BLaER1 treated with 17β-estradiol and CSF1 and Interleukin-3, amounts not matched to agents 10 nM and 100 nM (cell line): ENCODE measurements around the gene FEN1.

Source experiments
- H3K27ac ChIP-seq, 11 experiments: shearing (Covaris generic); formaldehyde crosslinking; 2 replicates each; pipeline ENCODE4 v1.8.1; 2022
- H3K27me3 ChIP-seq, 11 experiments: shearing (Covaris generic); formaldehyde crosslinking; 2 replicates each; pipeline ENCODE4 v1.8.1; 2022
- H3K36me3 ChIP-seq, 11 experiments: shearing (Covaris generic); formaldehyde crosslinking; 2 replicates each; pipeline ENCODE4 v1.8.1; 2022
- H3K4me1 ChIP-seq, 10 experiments: shearing (Covaris generic); formaldehyde crosslinking; 2 replicates each; pipeline ENCODE4 v1.8.1; 2022
- H3K4me2 ChIP-seq, 11 experiments: shearing (Covaris generic); formaldehyde crosslinking; 2 replicates each; pipeline ENCODE4 v1.8.1; 2022
- H3K4me3 ChIP-seq, 10 experiments: shearing (Covaris generic); formaldehyde crosslinking; 2 replicates each; pipeline ENCODE4 v1.8.1; 2022
- H3K9ac ChIP-seq, 11 experiments: shearing (Covaris generic); formaldehyde crosslinking; 2 replicates each; pipeline ENCODE4 v1.8.1; 2022
- H3K9me3 ChIP-seq, 11 experiments: shearing (Covaris generic); formaldehyde crosslinking; replicated peaks in 1 of 11; 2 replicates each; pipeline ENCODE4 v1.8.1; 2022
- H4K20me1 ChIP-seq, 11 experiments: shearing (Covaris generic); formaldehyde crosslinking; 2 replicates each; pipeline ENCODE4 v1.8.1; 2022
- Cebpa-rat ChIP-seq, 11 experiments: shearing (Covaris generic); IDR thresholded peaks; 2 replicates each; pipeline ENCODE4 v1.8.1; 2022

Gene FEN1

DNA sequence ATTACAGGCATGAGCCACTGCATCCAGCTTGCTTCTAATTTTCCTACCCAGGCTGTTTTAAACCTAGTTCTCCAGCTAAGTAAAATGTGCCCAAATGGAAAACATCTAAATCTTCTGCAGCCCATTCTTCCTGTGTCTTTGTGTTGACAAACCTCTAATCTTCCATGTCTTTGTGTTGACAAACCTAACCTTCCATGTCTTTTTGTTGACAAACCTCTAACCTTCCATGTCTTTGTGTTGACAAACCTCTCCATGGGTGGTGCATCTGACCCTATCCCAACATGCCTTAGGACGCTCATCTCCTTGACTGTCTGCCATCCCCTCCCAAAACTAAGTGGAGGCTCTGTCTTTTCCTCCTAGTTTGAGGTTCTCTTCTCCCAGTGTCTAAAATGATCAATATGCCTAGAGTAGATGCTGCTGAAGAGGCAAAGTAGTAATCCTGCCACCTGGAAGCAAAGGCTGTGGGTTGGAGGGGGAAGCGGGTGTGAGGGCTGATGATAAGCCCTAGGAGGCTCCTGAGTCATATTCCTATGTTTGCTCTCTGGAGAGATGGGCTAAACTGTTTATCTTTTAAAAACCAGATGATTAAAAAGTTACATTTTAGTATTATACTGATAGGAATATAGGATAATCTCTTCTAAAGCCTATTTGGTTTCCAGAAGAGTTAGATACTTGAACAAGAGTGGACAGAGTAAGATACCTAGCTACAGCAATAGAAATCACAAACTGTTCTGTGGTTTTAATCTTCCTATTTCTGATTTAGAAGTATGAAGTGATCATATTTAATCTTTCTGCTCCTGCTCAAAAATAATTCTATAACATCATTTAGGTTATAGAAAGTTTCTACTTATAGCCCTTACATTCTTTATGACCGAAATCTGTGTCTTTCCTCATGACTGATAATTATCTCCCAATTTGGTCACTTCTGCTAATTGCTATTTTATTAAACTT is 7.9 kb downstream of the FEN1 start:
- Histone ChIP-seq H3K27ac (0 out of 22 replicates have a peak overlapping the region, but pooled peaks of 1 of the 11 experiments have one; percentile 41), H3K9me3 (no peaks in the 10 kb centered on the region), H3K36me3 (peaks cover 53 to 98% (median 96%) of the 10 kb centered on the region in 11 experiments), H3K27me3 (no peaks in the 10 kb centered on the region), H4K20me1 (peaks cover 0 to 74% (median 37%) of the 10 kb centered on the region in 11 experiments; a peak in 15 of 22 replicates), H3K4me3 (no peak overlapping the region), H3K9ac (no peak overlapping the region; a peak in 1 of 22 replicates), H3K4me1 (peaks cover 2 to 31% (median 15%) of the 10 kb centered on the region in 10 experiments; a peak in 16 of 20 replicates), H3K4me2 (no peak overlapping the region)
- no peak for TF ChIP-seq Cebpa-rat (IDR thresholded peaks at IDR 0.05)

DNA sequence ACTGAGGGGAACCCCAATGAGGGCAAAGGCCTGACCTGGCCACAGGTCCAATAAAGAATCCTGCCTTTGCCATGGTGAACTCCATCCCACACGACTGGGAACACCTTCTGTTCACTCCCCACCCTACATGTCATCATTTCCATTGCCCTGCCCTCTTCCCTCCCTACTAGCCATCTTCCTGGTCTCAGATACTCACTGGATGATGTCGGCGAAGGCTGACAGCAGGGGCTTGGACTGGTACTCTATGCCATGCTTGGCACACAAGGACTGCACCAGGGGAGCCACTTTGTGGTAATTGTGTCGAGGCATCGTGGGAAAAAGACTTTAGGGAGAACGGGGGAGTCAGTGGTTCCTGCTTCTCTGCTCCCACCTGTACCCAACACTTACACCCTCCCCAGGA is 9.9 kb downstream of the FEN1 start:
- Histone ChIP-seq H3K4me2 (no peak overlapping the region), H3K4me1 (peaks cover 0 to 18% (median 6%) of the 10 kb centered on the region in 10 experiments; a peak in 10 of 20 replicates), H3K9ac (peak overlapping the region in 2 of 11 experiments; percentile 14 to 19; a peak in 2 of 22 replicates), H3K27ac (no peak overlapping the region), H4K20me1 (peaks cover 0 to 71% (median 21%) of the 10 kb centered on the region in 11 experiments; a peak in 11 of 22 replicates), H3K36me3 (peaks cover 62 to 100% (median 97%) of the 10 kb centered on the region in 11 experiments), H3K9me3 (no peaks in the 10 kb centered on the region), H3K4me3 (no peak overlapping the region), H3K27me3 (no peaks in the 10 kb centered on the region)
- no peak for TF ChIP-seq Cebpa-rat (IDR thresholded peaks at IDR 0.05)

DNA sequence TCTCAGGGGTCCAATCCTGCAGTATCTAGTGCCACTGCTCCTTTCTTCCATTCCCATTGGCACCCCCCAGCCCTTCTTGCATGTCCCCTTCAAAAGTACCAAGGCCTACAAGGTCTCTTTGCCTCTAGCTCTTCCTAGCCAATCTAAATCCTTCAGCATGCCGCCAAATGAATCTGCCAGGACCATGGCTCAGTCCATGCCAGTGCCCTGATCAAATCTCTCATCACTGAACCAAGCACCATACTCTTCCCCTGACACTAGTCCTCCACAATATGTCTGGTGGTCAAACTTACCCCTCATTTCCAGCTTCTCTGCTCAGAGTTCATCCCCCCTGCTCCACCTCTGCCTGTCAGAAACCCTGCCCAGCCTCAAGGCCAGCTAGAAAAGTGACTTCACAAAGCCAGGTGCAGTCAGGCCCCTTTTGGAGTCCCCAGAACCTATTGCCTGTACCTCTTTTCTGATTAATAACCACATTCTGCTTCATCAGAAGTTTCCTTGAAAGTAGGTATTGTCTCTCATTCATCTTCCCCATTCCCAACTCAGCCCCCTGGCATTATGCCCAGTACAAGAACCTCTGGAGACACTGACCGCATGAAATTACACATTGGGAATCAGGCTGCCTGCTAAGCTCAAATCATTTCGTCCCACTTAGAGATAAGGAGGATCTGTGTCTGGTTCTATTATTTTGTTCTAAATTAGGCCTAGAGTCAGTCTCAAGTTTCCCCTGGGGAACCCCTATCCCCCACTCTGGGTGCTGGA is 11.4 kb downstream of the FEN1 start:
- Histone ChIP-seq H3K9me3 (no peaks in the 10 kb centered on the region), H3K4me3 (no peak overlapping the region), H4K20me1 (peaks cover 0 to 85% (median 25%) of the 10 kb centered on the region in 11 experiments; a peak in 10 of 22 replicates), H3K9ac (peak overlapping the region in 1 of 11 experiments; percentile 51; a peak in 2 of 22 replicates), H3K27ac (no peak overlapping the region), H3K27me3 (no peaks in the 10 kb centered on the region), H3K4me1 (peaks cover 0 to 14% (median 3%) of the 10 kb centered on the region in 10 experiments; a peak in 9 of 20 replicates), H3K4me2 (no peak overlapping the region), H3K36me3 (peaks cover 77 to 100% (median 98%) of the 10 kb centered on the region in 11 experiments)
- TF ChIP-seq Cebpa-rat (IDR thresholded peaks at IDR 0.05), result no peak

DNA sequence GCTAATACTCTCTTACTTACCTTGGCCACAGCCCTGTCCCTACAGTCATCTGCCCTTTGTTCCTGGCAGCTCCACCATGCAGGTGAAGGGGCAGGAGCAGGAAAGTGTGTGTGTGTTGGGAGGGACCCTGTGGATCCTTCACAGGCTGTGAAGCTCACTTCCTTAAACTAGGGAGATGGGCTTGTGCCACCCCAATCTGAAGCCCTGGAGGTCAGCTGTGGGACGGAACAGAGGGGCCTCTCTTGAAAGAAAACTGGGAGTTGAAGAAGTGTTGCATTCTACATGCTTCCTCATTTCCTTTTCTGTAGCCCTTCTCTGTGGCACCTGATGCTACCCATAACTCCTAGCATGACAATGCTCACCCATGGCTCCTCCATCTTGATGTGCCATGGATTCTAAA is 12.4 kb downstream of the FEN1 start:
- H3K4me3 ChIP-seq, result no peak overlapping the region
- no peaks in the 10 kb centered on the region for H3K27me3 ChIP-seq
- peak overlapping the region in 1 of 11 experiments; percentile 7; a peak in 2 of 22 replicates for H3K9ac ChIP-seq
- peaks cover 88 to 100% (median 99%) of the 10 kb centered on the region in 11 experiments for H3K36me3 ChIP-seq
- H3K9me3 ChIP-seq, result no peaks in the 10 kb centered on the region
- peaks cover 0 to 90% (median 23%) of the 10 kb centered on the region in 11 experiments; a peak in 12 of 22 replicates for H4K20me1 ChIP-seq
- no peak for TF ChIP-seq Cebpa-rat (IDR thresholded peaks at IDR 0.05)
- no peak overlapping the region for H3K4me2 ChIP-seq
- H3K4me1 ChIP-seq, result peaks cover 0 to 7% (median 0%) of the 10 kb centered on the region in 10 experiments; a peak in 1 of 20 replicates
- no peak overlapping the region for H3K27ac ChIP-seq

DNA sequence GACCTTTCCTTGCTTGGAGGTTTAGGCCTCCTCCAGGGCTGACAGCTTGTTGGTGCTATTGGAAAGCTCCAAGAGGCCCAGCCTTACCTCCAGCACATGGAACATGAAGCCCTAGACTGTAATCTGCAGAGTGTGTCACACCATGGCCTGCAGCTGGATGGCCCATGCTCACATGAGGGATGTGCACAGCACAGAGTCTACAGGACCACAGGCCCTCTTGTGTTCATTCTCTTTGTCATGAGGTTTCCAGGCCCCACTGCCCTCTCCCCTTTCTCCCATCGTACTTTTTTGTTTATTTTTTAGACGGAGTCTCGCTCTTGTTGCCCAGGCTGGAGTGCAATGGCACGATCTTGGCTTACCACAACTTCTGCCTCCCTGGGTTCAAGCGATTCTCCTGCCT is 14.1 kb downstream of the FEN1 start:
- TF ChIP-seq Cebpa-rat (IDR thresholded peaks at IDR 0.05), result no peak
- H3K9me3 ChIP-seq, result no peaks in the 10 kb centered on the region
- peaks cover 98 to 100% (median 99%) of the 10 kb centered on the region in 11 experiments for H3K36me3 ChIP-seq
- no peak overlapping the region for H3K4me3 ChIP-seq
- no peak overlapping the region for H3K9ac ChIP-seq
- no peaks in the 10 kb centered on the region for H3K27me3 ChIP-seq
- peaks cover 0 to 7% (median 0%) of the 10 kb centered on the region in 10 experiments; a peak in 1 of 20 replicates for H3K4me1 ChIP-seq
- H3K27ac ChIP-seq, result 0 out of 22 replicates have a peak overlapping the region, but pooled peaks of 1 of the 11 experiments have one; percentile 4
- peaks cover 0 to 94% (median 21%) of the 10 kb centered on the region in 11 experiments; a peak in 12 of 22 replicates for H4K20me1 ChIP-seq
- H3K4me2 ChIP-seq, result no peak overlapping the region

DNA sequence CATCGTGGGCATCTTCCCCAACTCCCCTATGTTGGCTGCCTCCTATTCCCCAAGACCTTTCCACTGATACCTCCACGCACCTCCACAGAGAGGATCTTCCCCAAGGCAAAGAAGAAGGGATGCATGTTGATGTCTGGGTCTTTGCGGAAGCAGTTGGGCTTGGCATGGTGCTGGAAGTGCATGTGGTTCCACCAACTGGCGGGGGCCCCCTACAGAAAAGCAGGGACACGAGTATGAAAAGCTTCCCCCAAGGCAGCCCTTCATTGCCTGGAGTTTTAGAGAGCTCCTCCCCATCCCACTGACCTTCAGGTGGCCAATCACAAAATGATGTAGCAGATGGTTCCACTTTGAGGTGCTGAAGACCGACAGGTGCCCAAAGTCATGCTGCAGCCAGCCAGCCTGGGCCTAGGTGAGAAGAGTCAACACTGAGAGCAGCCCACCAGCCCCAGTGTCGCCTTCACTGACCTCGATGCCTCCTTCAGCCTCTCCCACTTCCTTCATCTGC is 18.0 kb downstream of the FEN1 start:
- TF ChIP-seq Cebpa-rat (IDR thresholded peaks at IDR 0.05), result no peak
- Histone ChIP-seq H3K27me3 (no peaks in the 10 kb centered on the region), H3K9me3 (peaks cover 0 to 8% (median 4%) of the 10 kb centered on the region in 11 experiments; a peak in 10 of 22 replicates), H3K27ac (no peak overlapping the region), H3K36me3 (peaks cover 74 to 88% (median 83%) of the 10 kb centered on the region in 11 experiments), H4K20me1 (peaks cover 0 to 69% (median 7%) of the 10 kb centered on the region in 11 experiments; a peak in 10 of 22 replicates), H3K4me3 (no peak overlapping the region), H3K4me2 (no peak overlapping the region), H3K9ac (no peak overlapping the region), H3K4me1 (peaks cover 0 to 17% (median 10%) of the 10 kb centered on the region in 10 experiments; a peak in 11 of 20 replicates)

DNA sequence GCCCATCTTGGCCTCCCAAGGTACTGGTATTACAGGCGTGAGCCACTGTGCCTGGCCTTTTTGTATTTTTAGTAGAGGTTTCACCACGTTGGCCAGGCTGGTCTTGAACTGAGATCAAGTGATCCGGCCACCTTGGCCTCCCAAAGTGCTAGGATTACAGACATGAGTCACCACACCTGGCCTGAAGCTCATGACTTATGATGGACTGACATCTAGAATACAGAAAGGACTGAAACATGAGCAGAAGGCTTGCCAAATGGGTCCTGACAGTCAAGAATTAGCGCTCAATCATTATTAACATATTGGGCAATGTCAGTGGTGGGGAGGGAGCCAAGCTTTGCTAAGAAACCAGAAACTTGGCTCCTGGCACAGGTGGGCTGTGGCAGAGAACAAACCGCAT is 19.1 kb downstream of the FEN1 start:
- H4K20me1 ChIP-seq, result peaks cover 0 to 61% (median 7%) of the 10 kb centered on the region in 11 experiments; a peak in 10 of 22 replicates
- H3K27me3 ChIP-seq, result no peaks in the 10 kb centered on the region
- no peak overlapping the region for H3K27ac ChIP-seq
- no peak overlapping the region for H3K4me2 ChIP-seq
- H3K9ac ChIP-seq, result no peak overlapping the region
- no peak for TF ChIP-seq Cebpa-rat (IDR thresholded peaks at IDR 0.05)
- peaks cover 0 to 17% (median 10%) of the 10 kb centered on the region in 10 experiments; a peak in 11 of 20 replicates for H3K4me1 ChIP-seq
- peaks cover 0 to 8% (median 4%) of the 10 kb centered on the region in 11 experiments; a peak in 10 of 22 replicates for H3K9me3 ChIP-seq
- peaks cover 65 to 77% (median 74%) of the 10 kb centered on the region in 11 experiments for H3K36me3 ChIP-seq
- no peak overlapping the region for H3K4me3 ChIP-seq

DNA sequence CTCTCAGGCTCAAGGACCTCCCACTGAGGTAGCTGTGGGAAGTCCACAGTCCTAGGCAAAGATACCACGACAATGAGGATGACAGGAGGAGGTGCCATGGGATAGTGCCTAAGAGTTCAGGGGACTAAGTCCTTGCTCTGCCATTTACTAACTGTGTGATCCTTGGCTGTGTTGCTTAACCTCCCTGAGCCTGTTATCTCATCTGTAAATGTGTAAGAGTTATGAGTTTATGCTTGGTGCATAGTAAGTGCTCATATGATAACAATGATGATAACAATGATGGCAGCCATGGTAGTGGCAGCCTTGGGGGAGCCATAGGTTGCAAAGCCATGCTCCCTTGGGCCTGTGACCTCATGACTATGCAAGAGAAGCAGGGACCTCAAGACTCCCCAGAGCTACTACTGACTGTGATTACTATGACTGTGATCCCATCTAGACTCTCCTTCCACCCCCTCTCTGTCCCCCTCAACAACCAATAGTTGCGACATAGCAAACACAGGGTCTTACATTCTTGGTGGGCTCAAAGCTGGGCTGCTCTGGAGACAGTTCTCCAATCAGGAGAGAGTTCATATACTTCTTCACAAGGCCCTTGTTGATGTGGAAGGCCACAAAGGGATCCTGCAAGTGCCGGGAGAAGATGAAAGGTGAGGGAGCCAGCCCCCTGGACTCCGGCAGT is 20.2 kb downstream of the FEN1 start:
- H3K4me2 ChIP-seq, result 0 out of 22 replicates have a peak overlapping the region, but pooled peaks of 1 of the 11 experiments have one; percentile 4
- H3K27me3 ChIP-seq, result no peaks in the 10 kb centered on the region
- H4K20me1 ChIP-seq, result peaks cover 0 to 52% (median 7%) of the 10 kb centered on the region in 11 experiments; a peak in 10 of 22 replicates
- peaks cover 55 to 67% (median 64%) of the 10 kb centered on the region in 11 experiments for H3K36me3 ChIP-seq
- no peak overlapping the region for H3K9ac ChIP-seq
- H3K4me1 ChIP-seq, result peaks cover 7 to 25% (median 18%) of the 10 kb centered on the region in 10 experiments; a peak in 19 of 20 replicates
- no peak overlapping the region for H3K27ac ChIP-seq
- TF ChIP-seq Cebpa-rat (IDR thresholded peaks at IDR 0.05), result peak in 5 of 11 experiments; percentile 20 to 79 (median 41); a peak in 5 of 22 replicates
- peaks cover 0 to 8% (median 4%) of the 10 kb centered on the region in 11 experiments; a peak in 10 of 22 replicates for H3K9me3 ChIP-seq
- H3K4me3 ChIP-seq, result no peak overlapping the region
